Right lobe of liver (tissue), 6 donors: Measurements from ENCODE around the gene CTTN. TPM values are rescaled to one million over a fixed set of nuclear protein-coding genes. Genes with fewer than 3 reads are reported as not detected.

Source experiments
- ATAC-seq, 4 donors: fragments of 200-7000 bp; cut with Tn5 transposase; one replicate each; pipeline ENCODE4 v1.9.1; 2020; ENCODE audit warnings: mild to moderate bottlenecking in 4 of 4, moderate library complexity in 4 of 4
- DNase-seq, 3 donors: peaks; one replicate each; pipeline ENCODE4 v3.0.0-alpha.2; 2020
- H3K27ac ChIP-seq, 3 donors: fragments of 200-600 bp; one replicate each; pipeline ENCODE4 v1.8.0; 2022
- H3K27me3 ChIP-seq, 2 donors: fragments of 200-600 bp; one replicate each; pipeline ENCODE4 v1.8.0; 2022
- H3K36me3 ChIP-seq, 4 donors: fragments of 200-600 bp; sonication (generic) in 1 of 4; one replicate each; pipeline versions ENCODE4 v1.5.1 to v1.8.0; 2017 to 2022; ENCODE audit warnings: control low read depth in 1 of 4
- H3K4me1 ChIP-seq, 4 donors: fragments of 200-600 bp; sonication (generic) in 1 of 4; one replicate each; pipeline versions ENCODE4 v1.5.1 to v1.8.0; 2017 to 2022; ENCODE audit warnings: control low read depth in 1 of 4
- H3K4me3 ChIP-seq, 3 donors: fragments of 200-600 bp; one replicate each; pipeline ENCODE4 v1.8.0; 2022
- H3K9me3 ChIP-seq, 4 donors: fragments of 200-600 bp; sonication (generic) in 1 of 4; one replicate each; pipeline versions ENCODE4 v1.5.1 to v1.8.0; 2017 to 2022; ENCODE audit warnings: control low read depth in 1 of 4
- CTCF ChIP-seq, 4 donors: fragments of 200-600 bp in 3 of 4; fragments of 450-650 bp in 1 of 4; IDR thresholded peaks; one replicate each; pipeline versions ENCODE4 v1.5.1 to v1.8.0; 2016 to 2022; ENCODE audit warnings: antibody characterized with exemption in 4 of 4, mild to moderate bottlenecking in 2 of 4
- POLR2A ChIP-seq: fragments of 450-650 bp; IDR thresholded peaks from one replicate; pipeline ENCODE4 v1.6.1; 2017; ENCODE audit warnings: antibody characterized with exemption, mild to moderate bottlenecking
- WGBS: methylation state at CpG from one replicate; pipeline ENCODE4 v1.1.6; 2018; ENCODE audit warnings: low coverage, low lambda C conversion rate; ENCODE audit not compliant: insufficient coverage; ENCODE audit errors: missing lambda C conversion rate; 5-methylcytosine and 5-hydroxymethylcytosine counted together
- intact Hi-C, 2 donors: fragments of 100-400 bp; cut with DNase I; formaldehyde crosslinking; loops; one replicate each; pipeline versions ENCODE4 v1.11.2 to v1.14.1; 2022
- total RNA-seq, 6 experiments: library from RNA; depleted of rRNA in 2 of 6; stranded (reverse); fragments of >200 nt in 2 of 6; fragmentation: NEBNext Ultra II Directional in 3 of 6; extraction: Animal tissue kit (Norgen Biotek cat#: 25700) in 3 of 6; gene quantifications; one replicate each; pipeline versions ENCODE4 v1.1.0 to v1.2.4, GENCODE V29; 2016 to 2023
- donor health status: DM: no; HTN: yes; CAD: no.
- donor health status: DM: no; HTN: no; CAD: no.
- donor health status: DM: no; HTN: no; CAD: no.
- donor health status: DM: no; HTN: yes; CAD: no.
- donor health status: DM: no; HTN: yes; CAD: no.

CTTN gene
- total RNA-seq, 6 experiments from 2014 or later = 63.6 to 90.8 (median 78.5) TPM

DNA sequence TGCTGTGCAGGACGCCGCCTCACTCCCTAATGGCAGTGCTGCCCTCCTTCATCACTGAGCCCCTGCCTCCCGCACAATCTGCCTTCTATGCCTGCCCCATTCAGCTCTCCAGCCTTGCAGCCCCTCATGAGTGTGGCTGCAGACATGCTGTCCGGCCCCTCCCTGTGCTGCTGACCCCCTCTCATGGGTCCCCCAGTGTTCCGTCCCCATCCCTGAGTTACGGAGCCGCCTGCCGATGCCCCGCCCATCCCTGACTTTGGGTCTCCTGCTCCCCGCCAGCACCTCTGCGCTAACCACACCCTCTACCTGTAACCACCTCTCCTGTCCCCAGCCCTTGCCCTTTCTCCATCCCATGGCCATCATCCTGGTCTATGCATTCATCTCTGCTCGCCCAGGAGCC lies 33.3 kb downstream of the CTTN start:
- TF ChIP-seq POLR2A (no peak), CTCF (IDR thresholded peaks at IDR 0.05) (no peak)
- DNase-seq (no peak), ATAC-seq (no peak)
- Histone ChIP-seq H3K4me3 (no peak overlapping the region), H3K36me3 (peaks cover 0 to 69% (median 9%) of the 10 kb centered on the region in 4 donors), H3K27me3 (no peaks in the 10 kb centered on the region), H3K27ac (no peak overlapping the region), H3K9me3 (no peaks in the 10 kb centered on the region), H3K4me1 (no peaks in the 10 kb centered on the region)
- WGBS = 91% methylated on average over 6 of the region's 12 CpGs
- intact Hi-C loops = no loop called here

DNA sequence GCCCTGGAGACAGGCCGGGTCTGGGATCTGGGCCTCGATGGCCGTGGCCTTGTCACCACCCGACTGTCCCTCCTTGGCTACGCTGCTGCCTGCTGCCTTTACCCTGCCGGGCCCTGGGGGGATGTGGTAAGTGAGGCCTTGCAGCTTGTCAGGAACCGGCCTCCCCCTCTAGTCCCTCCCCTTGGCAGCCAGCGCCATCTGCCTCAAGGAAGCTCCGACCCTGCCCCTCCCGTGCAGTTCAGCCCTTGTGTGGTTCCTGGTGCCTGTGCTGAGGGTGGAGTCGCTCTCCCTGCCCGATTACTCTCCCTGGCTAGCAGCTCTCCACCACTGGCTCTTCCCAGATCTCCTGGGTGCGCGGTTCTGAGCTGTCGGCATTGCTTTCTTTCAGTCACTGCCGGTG lies 33.7 kb downstream of the CTTN start:
- TF ChIP-seq CTCF (IDR thresholded peaks at IDR 0.05) (no peak), POLR2A (no peak)
- H3K4me3 ChIP-seq = no peak overlapping the region
- WGBS = 67% methylated on average over 14 of the region's 16 CpGs
- no peak for DNase-seq
- intact Hi-C loops = no loop called here
- no peaks in the 10 kb centered on the region for H3K27me3 ChIP-seq
- H3K9me3 ChIP-seq = no peaks in the 10 kb centered on the region
- no peak overlapping the region for H3K27ac ChIP-seq
- peaks cover 0 to 68% (median 9%) of the 10 kb centered on the region in 4 donors for H3K36me3 ChIP-seq
- ATAC-seq = peak in 1 of 4 donors; percentile 26
- H3K4me1 ChIP-seq = no peaks in the 10 kb centered on the region

DNA sequence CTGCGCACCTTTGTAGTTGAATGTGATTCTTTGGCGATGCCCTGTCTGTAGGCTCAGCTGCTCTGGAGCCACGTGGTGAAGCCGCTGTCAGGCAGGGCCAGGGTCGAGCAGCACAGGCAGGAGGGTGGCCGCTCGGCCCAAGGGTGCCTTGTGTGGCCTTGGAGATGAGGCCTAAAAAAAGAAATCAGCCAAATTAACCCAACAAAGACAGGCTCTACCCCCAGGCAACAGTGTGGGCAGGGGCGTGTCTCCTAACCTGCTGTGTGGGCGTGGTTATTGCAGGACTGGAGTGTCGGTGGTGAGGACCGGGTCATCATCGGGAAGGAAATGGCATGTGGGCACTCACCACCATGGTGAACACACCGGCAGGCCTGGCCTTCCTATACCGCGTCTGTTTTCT lies 34.3 kb downstream of the CTTN start:
- ATAC-seq = no peak

GRCh38 chr11:70433038-70433437 lies 34.7 kb downstream of the CTTN start:
- H3K4me3 ChIP-seq = no peak overlapping the region
- intact Hi-C loops = no loop called here
- 88% methylated on average over 3 of the region's 20 CpGs for WGBS
- H3K27ac ChIP-seq = no peak overlapping the region
- no peaks in the 10 kb centered on the region for H3K27me3 ChIP-seq
- H3K9me3 ChIP-seq = no peaks in the 10 kb centered on the region
- ATAC-seq (no peak), DNase-seq (no peak)
- H3K36me3 ChIP-seq = peaks cover 0 to 64% (median 9%) of the 10 kb centered on the region in 4 donors
- TF ChIP-seq POLR2A (no peak), CTCF (IDR thresholded peaks at IDR 0.05) (no peak)
- no peaks in the 10 kb centered on the region for H3K4me1 ChIP-seq

More for the DNA sequence above, 34.3 kb downstream of the CTTN start:
- H3K36me3 ChIP-seq = peaks cover 0 to 64% (median 9%) of the 10 kb centered on the region in 4 donors
- WGBS = 79% methylated on average over 8 of the region's 15 CpGs
- no peak for DNase-seq
- no peak for TF ChIP-seq CTCF (IDR thresholded peaks at IDR 0.05)
- TF ChIP-seq POLR2A = no peak
- H3K27me3 ChIP-seq = no peaks in the 10 kb centered on the region
- H3K27ac ChIP-seq = no peak overlapping the region
- intact Hi-C loops = no loop called here
- no peaks in the 10 kb centered on the region for H3K9me3 ChIP-seq
- H3K4me3 ChIP-seq = no peak overlapping the region
- H3K4me1 ChIP-seq = no peaks in the 10 kb centered on the region

DNA sequence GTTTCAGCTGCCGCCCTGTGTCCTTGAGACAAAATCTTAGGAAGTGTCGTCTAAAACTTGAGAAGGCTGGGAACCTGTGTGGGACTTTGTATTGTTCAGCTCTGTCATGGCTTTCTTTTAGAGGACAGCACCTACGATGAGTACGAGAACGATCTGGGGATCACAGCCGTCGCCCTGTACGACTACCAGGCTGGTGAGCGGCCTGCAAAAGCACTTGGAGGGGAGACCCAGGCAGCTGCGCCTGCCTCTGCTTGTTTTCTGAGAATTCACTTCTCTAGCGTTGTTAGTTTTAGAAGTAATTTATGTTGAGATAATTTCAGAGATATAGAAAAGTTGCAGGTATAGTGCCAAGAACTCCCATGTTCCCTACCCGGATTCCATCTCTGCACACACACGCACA lies 35.2 kb downstream of the CTTN start:
- H3K4me3 ChIP-seq = no peak overlapping the region
- 87% methylated on average over 9 of the region's 13 CpGs for WGBS
- H3K27ac ChIP-seq = no peak overlapping the region
- no peaks in the 10 kb centered on the region for H3K27me3 ChIP-seq
- intact Hi-C loops = no loop called here
- no peak for ATAC-seq
- TF ChIP-seq POLR2A (no peak), CTCF (IDR thresholded peaks at IDR 0.05) (no peak)
- no peaks in the 10 kb centered on the region for H3K4me1 ChIP-seq
- H3K9me3 ChIP-seq = no peaks in the 10 kb centered on the region
- peaks cover 0 to 64% (median 9%) of the 10 kb centered on the region in 4 donors for H3K36me3 ChIP-seq
- DNase-seq = no peak
